ENCODE measurements around the gene SEC24D.

Gene SEC24D

GRCh38 chr4:118772081-118772766 is 63.7 kb downstream of the SEC24D start:
- Histone ChIP-seq H4K20me1 (ENCODE audit: low read depth, low read length) (no peaks in the 10 kb centered on the region), H3K79me2 (ENCODE audit: insufficient read depth, low read length) (no peaks in the 10 kb centered on the region), H3K9ac (ENCODE audit: low read length) (no peak overlapping the region), H3K9me3 (ENCODE audit: insufficient read depth, low read length) (no peaks in the 10 kb centered on the region), H2AFZ (ENCODE audit: low read depth, low read length, severe bottlenecking) (no peak overlapping the region), H3K4me2 (ENCODE audit: low read depth, low read length, poor library complexity, severe bottlenecking) (no peak overlapping the region), H3K36me3 (ENCODE audit: low read length) (no peaks in the 10 kb centered on the region), H3K4me3 (ENCODE audit: insufficient read depth, low read length, poor library complexity, severe bottlenecking) (no peak overlapping the region), H3F3A (ENCODE audit: insufficient read depth) (no peaks in the 10 kb centered on the region), H3K27ac (ENCODE audit: low read depth, low read length) (no peak overlapping the region), H3K9me2 (replicated peaks; ENCODE audit: insufficient read depth, low read length) (no peaks in the 10 kb centered on the region), H3K27me3 (ENCODE audit: low read length) (no peaks in the 10 kb centered on the region)
- TF ChIP-seq CTCF (IDR thresholded peaks at IDR 0.05; ENCODE audit: insufficient read depth, low read length, poor library complexity, severe bottlenecking) (no peak), EZH2phosphoT487 (conservative IDR thresholded peaks at IDR 0.05; ENCODE audit: low read length) (no peak)

GRCh38 chr4:118770741-118771187 is 65.2 kb downstream of the SEC24D start:
- Histone ChIP-seq H3K79me2 (ENCODE audit: insufficient read depth, low read length) (no peaks in the 10 kb centered on the region), H3K9me2 (replicated peaks; ENCODE audit: insufficient read depth, low read length) (no peaks in the 10 kb centered on the region), H3K9me3 (ENCODE audit: insufficient read depth, low read length) (no peaks in the 10 kb centered on the region), H3K4me3 (ENCODE audit: insufficient read depth, low read length, poor library complexity, severe bottlenecking) (no peak overlapping the region), H3F3A (ENCODE audit: insufficient read depth) (no peaks in the 10 kb centered on the region), H2AFZ (ENCODE audit: low read depth, low read length, severe bottlenecking) (no peak overlapping the region), H4K20me1 (ENCODE audit: low read depth, low read length) (no peaks in the 10 kb centered on the region), H3K9ac (ENCODE audit: low read length) (no peak overlapping the region), H3K4me2 (ENCODE audit: low read depth, low read length, poor library complexity, severe bottlenecking) (no peak overlapping the region), H3K36me3 (ENCODE audit: low read length) (no peaks in the 10 kb centered on the region), H3K27ac (ENCODE audit: low read depth, low read length) (no peak overlapping the region), H3K27me3 (ENCODE audit: low read length) (no peaks in the 10 kb centered on the region)
- TF ChIP-seq EZH2phosphoT487 (conservative IDR thresholded peaks at IDR 0.05; ENCODE audit: low read length) (no peak), CTCF (IDR thresholded peaks at IDR 0.05; ENCODE audit: insufficient read depth, low read length, poor library complexity, severe bottlenecking) (no peak)

GRCh38 chr4:118769161-118769560 is 66.8 kb downstream of the SEC24D start:
- H3K36me3 ChIP-seq (ENCODE audit: low read length) = no peaks in the 10 kb centered on the region
- no peak for TF ChIP-seq EZH2phosphoT487 (conservative IDR thresholded peaks at IDR 0.05; ENCODE audit: low read length)
- no peak for TF ChIP-seq CTCF (IDR thresholded peaks at IDR 0.05; ENCODE audit: insufficient read depth, low read length, poor library complexity, severe bottlenecking)

More at GRCh38 chr4:118769161-118769560, 66.8 kb downstream of the SEC24D start:
- Histone ChIP-seq H3K9me2 (replicated peaks; ENCODE audit: insufficient read depth, low read length) (no peaks in the 10 kb centered on the region), H3K4me3 (ENCODE audit: insufficient read depth, low read length, poor library complexity, severe bottlenecking) (no peak overlapping the region), H3K27me3 (ENCODE audit: low read length) (no peaks in the 10 kb centered on the region), H3K27ac (ENCODE audit: low read depth, low read length) (no peak overlapping the region), H3K9me3 (ENCODE audit: insufficient read depth, low read length) (no peaks in the 10 kb centered on the region), H2AFZ (ENCODE audit: low read depth, low read length, severe bottlenecking) (no peak overlapping the region), H3K4me2 (ENCODE audit: low read depth, low read length, poor library complexity, severe bottlenecking) (no peak overlapping the region), H3K9ac (ENCODE audit: low read length) (no peak overlapping the region), H4K20me1 (ENCODE audit: low read depth, low read length) (no peaks in the 10 kb centered on the region), H3F3A (ENCODE audit: insufficient read depth) (no peaks in the 10 kb centered on the region), H3K79me2 (ENCODE audit: insufficient read depth, low read length) (no peaks in the 10 kb centered on the region)

Measured in SU-DHL-6 (cell line).